K562 (cell line): Measurements from ENCODE around the gene IP6K2. TPM values are rescaled to one million over a fixed set of nuclear protein-coding genes. Genes with fewer than 3 reads are reported as not detected.
A peak's percentile ranks its signal among the peaks of the same experiment; 100 is the strongest.

Experiments
- ARNT ChIP-seq, 2 experiments: fragments of 450-650 bp; IDR thresholded peaks; 2 replicates each; pipeline ENCODE4 v1.6.1; 2016; ENCODE audit warnings: mild to moderate bottlenecking in 1 of 2
- CREBBP ChIP-seq: IDR thresholded peaks from one replicate; pipeline ENCODE4 v1.6.1; 2012; ENCODE audit warnings: low read depth, mild to moderate bottlenecking, control low read depth, inconsistent platforms, low read length
- DPF2 ChIP-seq: fragments of 450-650 bp; IDR thresholded peaks from 2 replicates; pipeline ENCODE4 v1.6.1; 2016
- ETV5 ChIP-seq: sonication (generic); formaldehyde crosslinking; IDR thresholded peaks from 2 replicates; pipeline ENCODE4 v1.4.0; 2020; ENCODE audit warnings: low read depth, mild to moderate bottlenecking, missing genetic modification reagents
- ETV6 ChIP-seq, 3 experiments: fragments of 150-350 bp in 1 of 3; sonication (generic) in 1 of 3; formaldehyde crosslinking in 1 of 3; IDR thresholded peaks; 2 replicates each; pipeline versions ENCODE4 v1.6.1 to v1.8.0; 2014 to 2022; ENCODE audit warnings: borderline replicate concordance in 2 of 3, low read depth in 2 of 3, antibody characterized with exemption in 1 of 3, low read length in 1 of 3, mild to moderate bottlenecking in 1 of 3, missing genetic modification reagents in 1 of 3
- HNRNPK ChIP-seq: fragments of 200-400 bp; formaldehyde crosslinking; IDR thresholded peaks from one replicate; pipeline ENCODE4 v1.6.1; 2018; ENCODE audit warnings: mild to moderate bottlenecking, low read depth, low read length; ENCODE audit not compliant: poor library complexity, severe bottlenecking
- KAT8 ChIP-seq: fragments of 450-650 bp; IDR thresholded peaks from 2 replicates; pipeline ENCODE4 v1.6.1; 2016; ENCODE audit warnings: low read depth, mild to moderate bottlenecking
- KHSRP ChIP-seq: fragments of 450-650 bp; IDR thresholded peaks from 2 replicates; pipeline ENCODE4 v1.6.1; 2017
- KLF6 ChIP-seq: fragments of 250-450 bp; sonication (Bioruptor Pico); IDR thresholded peaks from 2 replicates; pipeline ENCODE4 v1.4.0; 2020; ENCODE audit warnings: mild to moderate bottlenecking, moderate library complexity, borderline replicate concordance
- MYC ChIP-seq, 2 experiments: fragments of 250-450 bp in 1 of 2; sonication (Bioruptor Pico) in 1 of 2; IDR thresholded peaks; 2 replicates each; pipeline versions ENCODE4 v1.5.1 to v1.6.1; 2012 to 2021; ENCODE audit warnings: low read depth in 2 of 2, borderline replicate concordance in 1 of 2, improper control_type of control experiment in 1 of 2, low read length in 1 of 2, mild to moderate bottlenecking in 1 of 2, moderate library complexity in 1 of 2
- NBN ChIP-seq: fragments of 450-650 bp; IDR thresholded peaks from 2 replicates; pipeline ENCODE4 v1.6.1; 2016; ENCODE audit warnings: low read depth, mild to moderate bottlenecking
- POLR2B ChIP-seq: fragments of 450-650 bp; IDR thresholded peaks from 2 replicates; pipeline ENCODE4 v1.6.1; 2018; ENCODE audit warnings: low read depth; ENCODE audit not compliant: partially characterized antibody
- RB1 ChIP-seq: fragments of 450-650 bp; IDR thresholded peaks from 2 replicates; pipeline ENCODE4 v1.6.1; 2017; ENCODE audit warnings: low read depth, mild to moderate bottlenecking
- SNRNP70 ChIP-seq: fragments of 200-400 bp; formaldehyde crosslinking; optimal IDR thresholded peaks from 2 replicates; pipeline ENCODE3; 2017; ENCODE audit warnings: low read depth, low read length
- STAG1 ChIP-seq: sonication (generic); formaldehyde crosslinking; IDR thresholded peaks from 2 replicates; pipeline ENCODE4 v1.5.0; 2020; ENCODE audit warnings: missing genetic modification reagents, borderline replicate concordance
- TBL1XR1 ChIP-seq, 2 experiments: IDR thresholded peaks; 2 replicates each; pipeline ENCODE4 v1.6.1; 2012; ENCODE audit warnings: improper control_type of control experiment in 2 of 2, low read length in 2 of 2, mild to moderate bottlenecking in 1 of 2
- TCF7 ChIP-seq: sonication (generic); IDR thresholded peaks from 2 replicates; pipeline ENCODE4 v1.6.1; 2016; ENCODE audit warnings: antibody characterized with exemption, borderline replicate concordance
- THRAP3 ChIP-seq: fragments of 450-650 bp; IDR thresholded peaks from 2 replicates; pipeline ENCODE4 v1.6.1; 2016; ENCODE audit warnings: mild to moderate bottlenecking, inconsistent platforms, borderline replicate concordance
- ZFP30 ChIP-seq: fragments of 250-450 bp; sonication (Bioruptor Pico); IDR thresholded peaks from 2 replicates; pipeline ENCODE4 v1.8.0; 2022; ENCODE audit warnings: moderate library complexity, mild to moderate bottlenecking, inconsistent platforms, borderline replicate concordance
- ZNF133 ChIP-seq: fragments of 250-450 bp; sonication (Bioruptor Pico); IDR thresholded peaks from 2 replicates; pipeline ENCODE4 v1.4.0; 2020; ENCODE audit warnings: mild to moderate bottlenecking
- ZNF696 ChIP-seq: fragments of 250-450 bp; sonication (Bioruptor Pico); conservative IDR thresholded peaks from 2 replicates; pipeline ENCODE4 v1.4.0; 2020; ENCODE audit warnings: mild to moderate bottlenecking, moderate library complexity
- ZNF79 ChIP-seq: fragments of 250-450 bp; sonication (Bioruptor Pico); IDR thresholded peaks from 2 replicates; pipeline ENCODE4 v1.4.0; 2020; ENCODE audit warnings: low read depth, mild to moderate bottlenecking, moderate library complexity
- polyA plus RNA-seq, 8 experiments: library from polyadenylated mRNA; depleted of rRNA in 4 of 8; stranded (reverse) in 5 of 8; unstranded in 3 of 8; fragments of >200 nt; fragmentation: Nextera tagmentation in 2 of 8; fragmentation: Illumina TruSeq in 1 of 8; extraction: Ambion mirVana in 2 of 8; extraction: Trizol in 1 of 8; gene quantifications; 2 replicates each; pipeline versions ENCODE4 v1.2.1 to v1.2.3, GENCODE V29; 2011 to 2014; ENCODE audit warnings: inconsistent platforms in 1 of 8, missing spikeins in 1 of 8
- total RNA-seq, 7 experiments: library from RNA; depleted of rRNA in 6 of 7; stranded (reverse); fragments of >200 nt in 6 of 7; fragmentation: Illumina TruSeq in 2 of 7; extraction: Trizol in 2 of 7; gene quantifications; 2 replicates each; pipeline versions ENCODE4 v1.2.1 to v1.2.3, GENCODE V29; 2011 to 2021; ENCODE audit warnings: low replicate concordance in 1 of 7
- TF ChIP-seq, protein P1 (sequence below): fragments of 200-800 bp; sonication (Bioruptor generic); IDR thresholded peaks from 2 replicates; pipeline ENCODE4 v1.6.1; 2017; ENCODE audit warnings: missing genetic modification characterization, missing compliant biosample characterization
- TF ChIP-seq, protein P2 (sequence below): IDR thresholded peaks from 2 replicates; pipeline ENCODE4 v1.6.1; 2014; ENCODE audit warnings: antibody characterized with exemption
- TF ChIP-seq, protein P3 (sequence below): sonication (generic); formaldehyde crosslinking; IDR thresholded peaks from 2 replicates; pipeline ENCODE4 v1.8.0; 2023; ENCODE audit warnings: mild to moderate bottlenecking, missing genetic modification reagents

IP6K2 gene
- total and polyA plus RNA-seq, 9 of the 15 experiments (the other 6 are each of a cell fraction or from before 2014, with no cell fraction given): 19.6 to 78.1 (median 48.0) TPM

DNA sequence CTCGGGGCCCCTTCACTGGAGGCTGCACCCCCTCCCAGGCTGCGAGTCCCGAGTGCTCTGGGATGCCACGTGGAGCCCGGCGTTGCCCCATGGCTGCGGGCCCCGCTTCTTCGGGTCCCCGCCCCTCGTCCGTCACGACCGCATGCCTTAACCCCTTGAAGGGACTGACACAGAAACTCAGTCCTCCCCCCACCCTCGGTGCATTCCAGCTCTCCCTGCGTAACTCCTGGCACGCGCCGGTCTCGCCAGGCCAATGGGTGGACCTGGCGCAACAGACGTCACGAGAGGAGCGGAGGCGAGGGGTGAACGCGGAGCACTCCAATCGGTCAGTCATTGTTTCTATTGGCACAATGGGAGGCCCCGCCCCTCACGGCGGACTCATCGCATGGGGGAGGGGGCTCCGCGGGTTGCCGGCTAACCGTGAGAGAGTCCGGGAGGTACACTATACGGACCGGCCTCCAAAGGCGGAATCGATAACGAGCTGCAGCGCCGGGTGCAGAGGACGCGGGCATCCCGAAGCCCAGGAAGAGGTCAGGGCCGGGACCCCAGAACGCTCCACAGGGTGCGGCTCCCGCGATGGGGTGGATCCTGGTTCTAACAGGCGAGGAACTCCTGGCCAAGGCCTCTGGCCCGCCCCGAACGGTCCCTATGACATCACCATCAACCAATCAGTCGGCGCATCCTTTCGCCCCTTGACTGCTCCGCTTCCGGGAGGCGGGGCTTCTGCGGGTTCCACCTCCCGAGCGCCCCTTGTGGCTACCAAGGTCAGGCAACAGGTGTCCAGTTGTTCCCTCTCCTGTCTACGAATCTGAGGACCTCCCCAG, 53.3 kb downstream of the IP6K2 start (continued):
- TF ChIP-seq ETV6 (IDR thresholded peaks at IDR 0.05; ENCODE audit: borderline replicate concordance in 1 of 2, low read depth in 2 of 2, low read length in 1 of 2): no peak
- peak; percentile 62; the same call in 1 of the 2 replicates for TF ChIP-seq ETV6 (CRISPR knock-in tag; IDR thresholded peaks at IDR 0.05; ENCODE audit: borderline replicate concordance)
- TF ChIP-seq CREBBP: no peak
- no peak for TF ChIP-seq TCF7
- TF ChIP-seq, protein P1, sequence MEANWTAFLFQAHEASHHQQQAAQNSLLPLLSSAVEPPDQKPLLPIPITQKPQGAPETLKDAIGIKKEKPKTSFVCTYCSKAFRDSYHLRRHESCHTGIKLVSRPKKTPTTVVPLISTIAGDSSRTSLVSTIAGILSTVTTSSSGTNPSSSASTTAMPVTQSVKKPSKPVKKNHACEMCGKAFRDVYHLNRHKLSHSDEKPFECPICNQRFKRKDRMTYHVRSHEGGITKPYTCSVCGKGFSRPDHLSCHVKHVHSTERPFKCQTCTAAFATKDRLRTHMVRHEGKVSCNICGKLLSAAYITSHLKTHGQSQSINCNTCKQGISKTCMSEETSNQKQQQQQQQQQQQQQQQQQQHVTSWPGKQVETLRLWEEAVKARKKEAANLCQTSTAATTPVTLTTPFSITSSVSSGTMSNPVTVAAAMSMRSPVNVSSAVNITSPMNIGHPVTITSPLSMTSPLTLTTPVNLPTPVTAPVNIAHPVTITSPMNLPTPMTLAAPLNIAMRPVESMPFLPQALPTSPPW: peak; percentile 78
- TF ChIP-seq ZFP30 (CRISPR knock-in tag): no peak
- TF ChIP-seq, protein P2, sequence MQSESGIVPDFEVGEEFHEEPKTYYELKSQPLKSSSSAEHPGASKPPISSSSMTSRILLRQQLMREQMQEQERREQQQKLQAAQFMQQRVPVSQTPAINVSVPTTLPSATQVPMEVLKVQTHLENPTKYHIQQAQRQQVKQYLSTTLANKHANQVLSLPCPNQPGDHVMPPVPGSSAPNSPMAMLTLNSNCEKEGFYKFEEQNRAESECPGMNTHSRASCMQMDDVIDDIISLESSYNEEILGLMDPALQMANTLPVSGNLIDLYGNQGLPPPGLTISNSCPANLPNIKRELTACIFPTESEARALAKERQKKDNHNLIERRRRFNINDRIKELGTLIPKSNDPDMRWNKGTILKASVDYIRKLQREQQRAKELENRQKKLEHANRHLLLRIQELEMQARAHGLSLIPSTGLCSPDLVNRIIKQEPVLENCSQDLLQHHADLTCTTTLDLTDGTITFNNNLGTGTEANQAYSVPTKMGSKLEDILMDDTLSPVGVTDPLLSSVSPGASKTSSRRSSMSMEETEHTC: no peak
- peak; percentile 10; the same call in 1 of the 2 replicates for TF ChIP-seq KLF6 (CRISPR knock-in tag)
- no peak for TF ChIP-seq DPF2
- no peak for TF ChIP-seq ZNF133 (CRISPR knock-in tag)
- TF ChIP-seq POLR2B: peak; percentile 73
- TF ChIP-seq ARNT (IDR thresholded peaks at IDR 0.05): no peak
- no peak for TF ChIP-seq ZNF696 (CRISPR knock-in tag)
- TF ChIP-seq KAT8: no peak
- no peak for TF ChIP-seq SNRNP70
- TF ChIP-seq ETV5 (CRISPR knock-in tag): peak; percentile 43; the same call in 1 of the 2 replicates
- peak; percentile 79 for TF ChIP-seq MYC (IDR thresholded peaks at IDR 0.05; ENCODE audit: low read depth, low read length)
- TF ChIP-seq MYC (CRISPR knock-in tag; IDR thresholded peaks at IDR 0.05; ENCODE audit: borderline replicate concordance, low read depth): peak; percentile 55; the same call in 1 of the 2 replicates
- TF ChIP-seq HNRNPK: no peak
- TF ChIP-seq THRAP3: no peak
- TF ChIP-seq TBL1XR1 (IDR thresholded peaks at IDR 0.05; ENCODE audit: low read length in 2 of 2): no peak
- no peak for TF ChIP-seq ZNF79 (CRISPR knock-in tag)
- no peak for TF ChIP-seq RB1
- TF ChIP-seq, protein P3, sequence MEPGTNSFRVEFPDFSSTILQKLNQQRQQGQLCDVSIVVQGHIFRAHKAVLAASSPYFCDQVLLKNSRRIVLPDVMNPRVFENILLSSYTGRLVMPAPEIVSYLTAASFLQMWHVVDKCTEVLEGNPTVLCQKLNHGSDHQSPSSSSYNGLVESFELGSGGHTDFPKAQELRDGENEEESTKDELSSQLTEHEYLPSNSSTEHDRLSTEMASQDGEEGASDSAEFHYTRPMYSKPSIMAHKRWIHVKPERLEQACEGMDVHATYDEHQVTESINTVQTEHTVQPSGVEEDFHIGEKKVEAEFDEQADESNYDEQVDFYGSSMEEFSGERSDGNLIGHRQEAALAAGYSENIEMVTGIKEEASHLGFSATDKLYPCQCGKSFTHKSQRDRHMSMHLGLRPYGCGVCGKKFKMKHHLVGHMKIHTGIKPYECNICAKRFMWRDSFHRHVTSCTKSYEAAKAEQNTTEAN (CRISPR knock-in tag): no peak
- no peak for TF ChIP-seq KHSRP
- TF ChIP-seq STAG1 (CRISPR knock-in tag): no peak
- no peak for TF ChIP-seq NBN
